Activated gamma-delta T cell treated with anti-CD3 and anti-CD28 coated beads, Interleukin-2, amount 50 U/mL, for 16 hours (primary cell): ENCODE data around the gene DGKE.

Experiments
- DNase-seq: peaks from one replicate; pipeline ENCODE4 v3.0.0-alpha.2; 2020; ENCODE audit warnings: low read depth

The DGKE gene

DNA sequence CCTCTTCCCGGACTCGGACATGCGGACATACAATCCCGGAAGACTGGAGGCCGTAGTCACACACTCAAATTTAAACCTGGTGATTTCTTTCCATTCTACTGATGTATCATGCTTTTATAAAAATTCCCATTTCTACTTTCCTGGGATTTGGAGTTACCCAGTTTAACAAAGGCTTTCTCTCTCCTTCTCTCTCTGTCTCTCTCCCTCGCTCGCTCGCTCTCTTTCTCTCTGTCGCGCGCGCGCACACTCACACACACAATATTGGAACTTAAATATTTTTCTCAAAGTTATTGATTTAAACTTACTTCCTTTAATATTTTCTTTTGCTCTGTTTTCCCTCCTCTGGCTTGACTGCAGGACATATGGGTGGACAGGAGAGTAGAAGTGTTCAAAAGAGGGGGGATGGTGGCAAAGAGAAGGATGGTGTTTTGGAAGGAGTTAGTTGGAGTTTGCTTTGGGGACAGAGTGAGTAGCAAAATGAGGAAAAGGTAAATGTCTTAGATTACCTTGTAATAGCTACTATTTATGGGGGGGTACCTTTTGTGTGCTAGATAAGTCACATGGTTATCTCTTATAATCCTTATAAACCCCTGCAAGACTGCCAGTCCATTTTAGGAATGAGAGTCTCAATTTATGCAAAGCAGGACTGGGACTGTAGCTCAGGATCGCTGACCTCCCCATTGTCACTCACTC is 80.8 kb downstream of the DGKE start:
- no peak for DNase-seq

- no peak for DNase-seq
These were observed 83.8 kb downstream of the DGKE start for GRCh38 chr17:56917559-56918296.

DNA sequence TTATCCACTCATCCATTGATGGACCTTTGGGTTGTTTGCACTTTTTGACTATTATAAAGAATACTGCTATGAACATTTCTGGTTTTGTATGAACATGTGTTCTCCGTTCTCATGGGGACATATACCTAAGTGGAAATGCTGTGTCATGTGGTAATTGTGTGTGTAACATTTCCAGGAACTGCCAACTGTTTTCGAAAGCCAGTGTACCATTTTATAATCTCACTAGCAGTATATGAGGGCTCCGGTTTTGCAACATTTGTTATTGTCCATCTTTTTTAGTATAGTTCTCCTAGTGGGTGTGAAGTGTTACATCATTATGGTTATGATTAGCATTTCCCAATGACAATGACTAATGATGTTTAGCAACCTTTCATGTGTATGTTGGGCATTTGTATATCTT is 85.0 kb downstream of the DGKE start:
- no peak for DNase-seq
